ENCODE data around the gene PRPF6.

DNA sequence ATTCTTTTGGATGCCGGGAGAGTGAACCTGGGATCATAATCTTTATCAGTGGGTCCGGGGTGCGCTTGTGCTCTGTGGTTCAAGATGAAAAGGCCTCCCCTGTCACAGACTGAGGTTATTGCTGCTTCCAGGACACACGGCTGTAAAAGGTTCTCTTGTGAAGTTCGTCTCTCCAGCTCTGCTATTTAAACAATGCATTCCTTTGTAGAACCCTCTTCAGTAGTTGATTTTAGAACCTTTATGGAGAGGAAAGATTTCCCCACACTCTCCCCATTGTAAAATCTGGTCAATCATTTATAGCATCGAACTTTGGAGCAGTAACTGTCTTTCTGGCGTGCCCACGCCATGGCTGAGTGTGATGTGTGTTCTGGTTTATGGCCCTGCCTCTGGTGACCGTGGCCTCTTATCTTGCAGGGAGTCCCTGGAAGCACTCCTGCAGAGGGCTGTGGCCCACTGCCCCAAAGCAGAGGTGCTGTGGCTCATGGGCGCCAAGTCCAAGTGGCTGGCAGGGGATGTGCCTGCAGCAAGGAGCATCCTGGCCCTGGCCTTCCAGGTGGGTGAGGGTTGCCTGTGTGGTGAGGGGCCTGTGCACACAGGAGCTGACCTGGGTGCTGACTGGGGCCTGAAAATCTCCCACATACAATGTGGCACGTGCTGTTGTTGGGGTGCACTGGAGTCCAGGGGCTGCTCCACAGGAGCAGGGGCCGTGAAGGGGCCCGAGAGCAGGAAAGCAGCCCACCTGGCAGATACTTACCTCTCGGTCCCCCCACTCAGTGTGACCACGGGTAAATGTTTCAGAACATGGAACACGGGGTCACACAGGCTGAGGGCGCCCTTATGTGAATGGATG lies 43.4 kb downstream of the PRPF6 start:
- TF ChIP-seq, protein P1, sequence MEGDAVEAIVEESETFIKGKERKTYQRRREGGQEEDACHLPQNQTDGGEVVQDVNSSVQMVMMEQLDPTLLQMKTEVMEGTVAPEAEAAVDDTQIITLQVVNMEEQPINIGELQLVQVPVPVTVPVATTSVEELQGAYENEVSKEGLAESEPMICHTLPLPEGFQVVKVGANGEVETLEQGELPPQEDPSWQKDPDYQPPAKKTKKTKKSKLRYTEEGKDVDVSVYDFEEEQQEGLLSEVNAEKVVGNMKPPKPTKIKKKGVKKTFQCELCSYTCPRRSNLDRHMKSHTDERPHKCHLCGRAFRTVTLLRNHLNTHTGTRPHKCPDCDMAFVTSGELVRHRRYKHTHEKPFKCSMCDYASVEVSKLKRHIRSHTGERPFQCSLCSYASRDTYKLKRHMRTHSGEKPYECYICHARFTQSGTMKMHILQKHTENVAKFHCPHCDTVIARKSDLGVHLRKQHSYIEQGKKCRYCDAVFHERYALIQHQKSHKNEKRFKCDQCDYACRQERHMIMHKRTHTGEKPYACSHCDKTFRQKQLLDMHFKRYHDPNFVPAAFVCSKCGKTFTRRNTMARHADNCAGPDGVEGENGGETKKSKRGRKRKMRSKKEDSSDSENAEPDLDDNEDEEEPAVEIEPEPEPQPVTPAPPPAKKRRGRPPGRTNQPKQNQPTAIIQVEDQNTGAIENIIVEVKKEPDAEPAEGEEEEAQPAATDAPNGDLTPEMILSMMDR (IDR thresholded peaks at IDR 0.05; ENCODE audit: extremely low read depth in 1 of 2, insufficient read depth in 1 of 2, low read depth in 1 of 2, low read length in 2 of 2): no peak
- no peak for TF ChIP-seq POLR2AphosphoS5 (IDR thresholded peaks at IDR 0.05; ENCODE audit: insufficient read depth, low read depth, low read length)
- no peak for TF ChIP-seq EZH2 (IDR thresholded peaks at IDR 0.05; ENCODE audit: borderline replicate concordance, low read depth, low read length, severe bottlenecking)
- TF ChIP-seq, protein P2, sequence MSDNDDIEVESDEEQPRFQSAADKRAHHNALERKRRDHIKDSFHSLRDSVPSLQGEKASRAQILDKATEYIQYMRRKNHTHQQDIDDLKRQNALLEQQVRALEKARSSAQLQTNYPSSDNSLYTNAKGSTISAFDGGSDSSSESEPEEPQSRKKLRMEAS (IDR thresholded peaks at IDR 0.05; ENCODE audit: insufficient read depth, insufficient read length): no peak
